Raji (cell line): ENCODE results near the gene ARAP1.

Experiments
- POLR2A ChIP-seq: IDR thresholded peaks from 2 replicates; pipeline ENCODE4 v1.6.1; 2011; ENCODE audit warnings: low read depth, low read length, control low read depth; ENCODE audit not compliant: insufficient read depth

ARAP1 gene

GRCh38 chr11:72773291-72773690 is 21.1 kb upstream of the ARAP1 start:
- no peak for TF ChIP-seq POLR2A

GRCh38 chr11:72772059-72772458 is 19.9 kb upstream of the ARAP1 start:
- no peak for TF ChIP-seq POLR2A

GRCh38 chr11:72771507-72771906 is 19.3 kb upstream of the ARAP1 start:
- TF ChIP-seq POLR2A: no peak

GRCh38 chr11:72770799-72771198 is 18.6 kb upstream of the ARAP1 start:
- TF ChIP-seq POLR2A: no peak

- no peak for TF ChIP-seq POLR2A
These were observed 17.5 kb upstream of the ARAP1 start for GRCh38 chr11:72769680-72770079.

- TF ChIP-seq POLR2A: no peak
These were observed 16.4 kb upstream of the ARAP1 start for GRCh38 chr11:72768581-72768980.

GRCh38 chr11:72767203-72768062 is 15.2 kb upstream of the ARAP1 start:
- no peak for TF ChIP-seq POLR2A

GRCh38 chr11:72766152-72766902 is 14.1 kb upstream of the ARAP1 start:
- no peak for TF ChIP-seq POLR2A

GRCh38 chr11:72764503-72764902 is 12.3 kb upstream of the ARAP1 start:
- no peak for TF ChIP-seq POLR2A

GRCh38 chr11:72763823-72764222 is 11.6 kb upstream of the ARAP1 start:
- TF ChIP-seq POLR2A: no peak

GRCh38 chr11:72762641-72763304 is 10.6 kb upstream of the ARAP1 start:
- TF ChIP-seq POLR2A: no peak

GRCh38 chr11:72760539-72761405 is 8.6 kb upstream of the ARAP1 start:
- no peak for TF ChIP-seq POLR2A

- TF ChIP-seq POLR2A: no peak
These were observed 7.3 kb upstream of the ARAP1 start for GRCh38 chr11:72759468-72759985.

GRCh38 chr11:72758690-72759389 is 6.6 kb upstream of the ARAP1 start:
- no peak for TF ChIP-seq POLR2A
